ENCODE results near the gene C14orf119. TPM values are rescaled to one million over a fixed set of nuclear protein-coding genes. Genes with fewer than 3 reads are reported as not detected.

The C14orf119 gene
- total RNA-seq, 1 donor from 2014 or later = 38.6 TPM

GRCh38 chr14:23060536-23061260 lies 34.6 kb upstream of the C14orf119 start:
- DNase-seq (ENCODE audit: low read depth in 2 of 2) = no peak

DNA sequence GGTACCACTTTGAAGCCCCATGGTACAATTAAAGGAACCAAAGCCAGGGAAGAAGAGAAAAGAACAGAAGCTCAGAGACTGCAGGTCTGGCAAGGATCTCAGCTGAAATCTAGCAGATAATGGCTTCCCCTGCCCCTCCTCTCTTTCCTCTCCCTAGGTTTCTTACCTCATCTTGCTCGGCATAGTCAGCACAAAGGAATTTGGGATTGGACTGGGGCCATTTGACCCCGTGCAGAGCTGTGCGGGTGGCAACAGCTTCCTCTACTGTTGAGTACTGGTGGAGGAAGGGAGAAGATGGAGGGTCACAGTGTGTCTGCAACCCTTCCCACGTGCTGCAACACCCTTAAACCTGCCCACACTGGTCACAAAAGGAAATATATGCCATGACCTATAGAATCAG lies 33.3 kb upstream of the C14orf119 start:
- DNase-seq (ENCODE audit: low read depth in 2 of 2) = peak; percentile 68 to 92

DNA sequence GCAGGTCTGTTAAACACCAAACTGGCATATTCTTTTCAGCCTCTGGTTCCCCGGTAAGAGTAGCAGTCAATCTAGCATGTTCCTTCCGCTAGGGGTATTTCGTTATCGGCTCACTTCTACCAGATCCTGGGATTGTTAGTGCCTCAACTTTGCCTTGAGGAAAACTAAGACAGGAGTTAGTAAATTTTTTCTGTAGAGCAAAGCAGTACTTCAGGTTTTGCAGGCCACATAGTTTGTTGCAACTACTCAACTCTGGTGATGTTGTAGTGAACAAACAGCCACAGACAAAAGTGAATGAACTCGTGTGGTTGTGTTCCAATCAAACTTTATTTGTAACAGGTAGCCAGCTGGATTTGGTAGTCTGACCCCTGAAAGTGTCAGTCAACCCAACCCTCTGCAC lies 31.7 kb upstream of the C14orf119 start:
- no peak for DNase-seq (ENCODE audit: low read depth in 2 of 2)

DNA sequence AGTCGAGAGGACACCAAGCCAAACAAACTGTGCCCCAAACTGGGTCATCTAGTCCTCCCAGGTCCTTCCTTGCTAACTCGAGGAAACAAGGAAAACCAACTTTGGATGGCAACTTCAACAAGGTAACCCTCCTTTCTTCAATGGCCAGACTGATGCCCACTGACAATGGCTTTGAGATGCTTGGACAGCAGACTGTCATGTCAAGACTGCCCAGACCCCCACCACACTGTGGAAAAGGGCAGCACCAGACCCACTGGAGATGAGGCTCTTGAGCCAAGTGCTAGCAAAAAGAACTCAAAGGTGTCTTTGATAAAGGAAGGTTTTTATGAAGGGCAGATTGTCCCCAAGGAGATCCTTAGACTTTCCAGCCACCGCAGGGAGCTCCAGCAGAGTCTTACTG lies 28.9 kb upstream of the C14orf119 start:
- DNase-seq (ENCODE audit: low read depth in 2 of 2) = no peak

- DNase-seq (ENCODE audit: low read depth in 2 of 2) = no peak
Measured at GRCh38 chr14:23066855-23067744, 28.2 kb upstream of the C14orf119 start.

DNA sequence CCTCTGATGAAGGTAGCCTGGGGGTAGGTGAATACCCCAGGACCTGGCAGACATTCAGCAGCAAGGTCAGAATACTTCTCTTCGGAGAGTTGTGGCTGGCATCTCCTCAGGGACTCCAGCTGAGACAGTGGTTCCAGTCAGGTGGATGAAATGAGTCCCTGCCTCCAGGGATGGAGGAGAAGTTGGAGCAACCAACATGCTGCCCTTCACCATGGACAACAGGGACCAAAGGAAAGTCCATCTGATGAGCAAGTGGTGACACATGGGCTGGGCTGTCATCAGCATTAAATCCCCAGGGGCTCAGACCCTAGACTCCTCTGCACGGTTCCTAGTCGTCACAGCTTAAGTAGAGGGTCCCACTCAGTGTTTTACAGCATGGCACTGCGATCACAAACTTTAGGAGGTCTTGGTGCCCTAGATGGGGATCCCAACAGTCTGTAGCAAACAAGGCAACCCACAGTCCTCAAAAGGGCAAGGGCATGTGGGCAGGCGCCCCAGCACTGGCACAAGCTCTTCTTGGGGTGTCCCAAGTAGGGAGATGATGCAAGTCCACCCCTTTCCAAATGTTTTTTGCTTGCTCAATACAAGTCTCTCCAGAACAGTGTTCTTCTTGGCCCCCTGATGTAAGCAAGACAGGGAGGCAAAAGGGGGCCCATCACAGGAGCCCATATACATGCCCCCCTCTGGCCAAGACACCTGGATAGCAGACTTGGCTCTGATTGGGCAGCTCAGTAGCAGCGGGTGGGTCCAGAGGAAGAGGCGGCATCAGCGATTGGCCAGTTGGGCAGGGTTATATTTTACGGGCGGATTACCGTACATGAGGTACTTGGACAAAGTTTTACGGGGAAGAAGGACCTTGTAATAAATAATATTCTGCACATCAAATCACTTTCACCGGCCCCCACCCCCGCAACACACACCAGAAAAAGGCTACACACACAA lies 27.2 kb upstream of the C14orf119 start:
- no peak for DNase-seq (ENCODE audit: low read depth in 2 of 2)

DNA sequence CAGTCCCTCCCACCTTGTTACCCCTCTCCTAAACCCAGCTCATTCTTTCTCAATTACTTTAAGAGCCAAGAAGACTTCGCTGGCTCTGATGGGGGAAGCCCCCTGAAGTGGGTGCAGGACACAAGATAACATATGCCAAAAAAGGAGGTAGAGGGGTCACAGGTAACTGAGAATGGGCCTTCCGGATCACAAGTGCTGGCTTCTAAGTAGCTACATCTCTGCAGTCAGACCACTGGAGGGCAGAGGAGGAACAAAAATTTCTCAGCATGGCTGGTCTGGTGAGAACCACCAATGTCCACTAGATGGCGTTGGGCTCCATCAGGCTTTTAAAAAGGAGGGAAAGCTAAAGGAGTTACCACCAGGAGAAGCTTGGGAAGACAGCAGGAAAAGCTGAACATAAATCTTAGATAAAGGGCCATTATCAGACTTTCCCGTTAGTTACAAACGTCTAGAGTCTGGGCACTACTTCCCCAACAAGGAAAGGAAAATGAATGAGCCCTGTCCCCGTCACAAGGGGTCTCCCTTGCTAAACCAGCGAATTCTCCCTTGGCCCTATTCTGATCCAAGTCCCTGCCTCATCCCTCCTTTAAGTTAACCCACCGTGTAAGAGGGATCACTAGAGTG lies 26.4 kb upstream of the C14orf119 start:
- DNase-seq (ENCODE audit: low read depth in 2 of 2) = peak; percentile 82 to 94

GRCh38 chr14:23069413-23069806 lies 25.9 kb upstream of the C14orf119 start:
- no peak for DNase-seq (ENCODE audit: low read depth in 2 of 2)

GRCh38 chr14:23070262-23071129 lies 24.8 kb upstream of the C14orf119 start:
- DNase-seq (ENCODE audit: low read depth in 2 of 2) = no peak

DNA sequence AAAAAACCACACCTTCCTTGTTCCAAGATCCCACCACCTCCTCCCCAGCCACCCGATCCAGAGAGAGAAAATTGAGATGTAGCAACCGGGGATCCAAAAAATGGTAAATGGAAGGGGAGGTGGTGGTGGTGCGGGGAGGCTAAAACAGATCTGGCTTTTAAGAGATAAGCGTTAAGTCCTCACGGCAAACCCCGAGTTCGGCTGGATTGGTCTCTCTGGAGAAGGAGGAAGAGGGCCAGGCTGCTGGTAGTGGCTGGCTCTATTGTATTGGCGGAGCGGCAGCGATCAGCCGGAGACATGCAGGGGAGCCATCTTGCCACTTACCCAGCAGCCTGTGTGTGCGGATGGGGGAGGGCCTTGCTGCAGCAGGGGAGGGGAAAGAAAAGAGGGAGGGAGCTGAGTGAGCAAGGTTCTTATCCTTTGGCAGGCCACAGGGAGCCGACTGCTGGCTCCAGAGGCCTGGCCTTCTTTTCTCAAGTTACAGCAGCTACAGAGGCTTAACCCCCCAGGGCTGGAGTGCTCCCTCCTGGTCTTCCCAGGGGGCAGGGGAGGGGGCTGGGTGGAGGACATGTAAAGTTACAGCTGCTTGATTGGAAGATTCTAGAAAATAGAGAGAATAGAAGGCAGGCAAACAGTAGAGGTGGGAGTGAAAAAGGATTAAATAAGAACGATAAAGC lies 23.9 kb upstream of the C14orf119 start:
- peak; percentile 62 to 92 for DNase-seq (ENCODE audit: low read depth in 2 of 2)

- no peak for DNase-seq (ENCODE audit: low read depth in 2 of 2)
Measured at GRCh38 chr14:23071921-23072539, 23.3 kb upstream of the C14orf119 start.

GRCh38 chr14:23074906-23075305 lies 20.4 kb upstream of the C14orf119 start:
- no peak for DNase-seq (ENCODE audit: low read depth in 2 of 2)

DNA sequence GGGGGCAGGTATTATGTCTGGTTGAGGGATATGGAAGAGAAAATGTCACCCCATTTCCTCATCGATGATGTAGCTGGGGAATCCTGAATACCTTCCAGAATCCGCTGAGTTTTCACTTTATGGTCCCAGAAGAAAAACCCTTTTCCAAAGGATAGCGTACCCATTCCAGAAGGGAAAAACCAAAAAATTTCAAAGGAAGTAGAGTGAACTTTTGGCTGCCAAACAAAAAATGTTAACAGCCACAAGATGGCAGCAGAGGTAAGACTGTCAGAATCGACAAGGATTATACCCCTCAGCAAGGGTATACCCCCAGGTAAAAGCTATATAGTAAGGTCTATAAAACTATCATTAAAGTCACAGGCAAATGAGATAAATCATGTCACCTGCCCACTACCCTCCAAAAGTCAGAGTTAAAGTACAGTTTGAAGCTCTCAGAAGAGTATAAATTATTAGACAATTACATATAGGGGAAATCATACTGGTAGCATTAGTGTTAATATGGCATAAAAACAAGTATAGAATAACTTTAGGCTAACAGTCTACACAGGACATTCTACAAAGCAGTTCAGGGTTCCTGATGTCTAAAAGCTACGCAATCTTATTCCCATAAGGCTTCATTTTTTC lies 18.4 kb upstream of the C14orf119 start:
- DNase-seq (ENCODE audit: low read depth in 2 of 2) = peak in 1 of 2 donors; percentile 51

DNA sequence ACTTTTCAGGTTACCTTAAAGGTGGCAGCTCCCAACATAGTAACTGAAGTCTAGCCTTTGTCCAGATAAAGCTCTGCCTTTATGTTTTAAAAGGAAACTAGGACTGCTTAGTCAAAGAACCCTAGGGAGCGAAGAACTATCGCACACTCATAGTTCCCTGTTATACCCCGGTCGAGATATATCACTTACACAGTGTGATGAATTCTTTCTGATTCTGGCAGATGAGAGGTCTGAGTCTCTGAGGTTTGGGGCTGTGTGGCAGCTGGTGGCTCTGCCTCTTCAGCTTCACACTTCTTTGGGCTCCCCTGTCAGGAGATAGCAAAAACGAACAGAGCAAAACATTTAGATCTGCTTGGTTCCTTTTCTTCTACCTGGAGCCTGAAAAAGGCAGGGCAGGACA lies 17.3 kb upstream of the C14orf119 start:
- DNase-seq (ENCODE audit: low read depth in 2 of 2) = no peak

- DNase-seq (ENCODE audit: low read depth in 2 of 2) = peak in 1 of 2 donors; percentile 87
Measured at GRCh38 chr14:23078692-23079116, 16.6 kb upstream of the C14orf119 start.

GRCh38 chr14:23079716-23080115 lies 15.6 kb upstream of the C14orf119 start:
- DNase-seq (ENCODE audit: low read depth in 2 of 2) = no peak

DNA sequence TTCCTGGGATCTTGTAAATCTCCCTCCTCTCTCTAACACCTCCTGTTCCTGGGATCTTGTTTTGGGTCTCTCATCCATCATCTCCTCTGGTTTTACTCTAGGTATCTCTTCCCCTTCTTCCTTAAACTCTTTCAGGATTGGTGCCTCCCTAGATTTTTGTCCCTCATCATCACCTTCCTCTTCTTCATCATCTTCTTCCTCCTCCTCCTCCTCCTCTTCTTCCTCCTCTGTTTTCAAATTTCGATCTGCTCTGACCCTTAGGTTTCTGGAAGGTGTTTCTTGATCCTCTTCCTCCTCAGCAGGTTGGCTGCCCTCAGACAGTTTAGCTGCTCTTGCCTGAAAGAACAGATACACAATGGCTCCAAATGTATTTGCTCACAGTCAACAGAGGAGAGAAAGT lies 14.8 kb upstream of the C14orf119 start:
- DNase-seq (ENCODE audit: low read depth in 2 of 2) = no peak

DNA sequence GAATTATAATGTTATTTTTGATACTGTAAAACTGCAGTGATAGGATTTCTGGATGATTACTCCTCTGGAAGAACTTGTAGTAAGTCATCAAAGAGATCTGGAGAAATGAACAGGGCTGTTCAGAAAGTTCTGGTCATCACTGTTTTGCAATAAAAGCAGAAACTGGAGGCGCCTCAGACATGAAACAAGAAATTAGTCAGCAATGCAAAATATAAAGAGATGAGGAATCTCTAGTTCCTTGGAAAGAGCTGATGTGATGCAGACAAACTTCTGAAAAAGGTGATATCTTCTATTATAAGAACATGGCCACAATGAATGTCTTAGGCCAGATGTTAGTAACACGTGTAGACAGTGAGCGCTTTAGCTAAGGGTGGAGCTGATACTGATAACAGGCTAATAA lies 9.8 kb upstream of the C14orf119 start:
- DNase-seq (ENCODE audit: low read depth in 2 of 2) = no peak

DNA sequence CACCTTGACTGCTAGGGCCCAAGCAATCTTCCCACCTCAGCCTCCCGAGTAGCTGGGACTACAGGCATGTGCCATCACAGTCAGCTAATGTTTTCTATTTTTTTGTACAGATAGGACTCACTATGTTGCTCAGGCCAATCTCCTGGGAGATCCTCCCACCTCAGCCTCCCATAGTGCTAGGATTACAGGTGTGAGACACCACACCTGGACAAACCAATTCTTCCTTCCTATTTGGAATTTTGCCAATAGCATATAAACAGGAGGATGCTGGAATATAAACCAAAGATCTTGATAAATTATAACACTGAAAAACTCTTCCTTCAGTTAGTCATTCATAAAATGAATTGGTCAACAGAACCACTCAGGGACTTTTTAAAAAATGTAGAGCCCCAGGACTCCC lies 8.7 kb upstream of the C14orf119 start:
- DNase-seq (ENCODE audit: low read depth in 2 of 2) = no peak
